Neural cell (in vitro differentiated cells): ENCODE measurements around the gene HOXB5. TPM values are rescaled to one million over a fixed set of nuclear protein-coding genes. Genes with fewer than 3 reads are reported as not detected.

Source experiments
- H2AFZ ChIP-seq: fragments of 200-600, 300-800 bp; sonication (generic), shearing (Covaris generic); 2 replicates; pipeline ENCODE4 v1.6.0; 2014; ENCODE audit warnings: low read depth, mild to moderate bottlenecking, antibody characterized with exemption, low read length, moderate library complexity
- H3F3A ChIP-seq: fragments of 200-600 bp; shearing (Covaris generic); 2 replicates; pipeline ENCODE4 v1.6.1; 2016; ENCODE audit warnings: mild to moderate bottlenecking, moderate library complexity, mixed read lengths, antibody characterized with exemption, low read length; ENCODE audit not compliant: insufficient read depth, poor library complexity, severe bottlenecking
- H3K27ac ChIP-seq: fragments of 200-600, 300-800 bp; sonication (generic), shearing (Covaris generic); 2 replicates; pipeline ENCODE4 v1.5.1; 2014; ENCODE audit warnings: mild to moderate bottlenecking, low read length, moderate library complexity
- H3K27me3 ChIP-seq: fragments of 300-800, 200-600 bp; sonication (generic), shearing (Covaris generic); 2 replicates; pipeline ENCODE4 v1.6.0; 2014; ENCODE audit warnings: mild to moderate bottlenecking, low read depth, low read length, moderate library complexity; ENCODE audit not compliant: insufficient read depth
- H3K36me3 ChIP-seq: fragments of 300-800, 200-600 bp; sonication (generic), shearing (Covaris generic); 2 replicates; pipeline ENCODE4 v1.5.1; 2014; ENCODE audit warnings: mild to moderate bottlenecking, antibody characterized with exemption, low read length, moderate library complexity; ENCODE audit not compliant: insufficient read depth
- H3K4me2 ChIP-seq: fragments of 300-800, 200-600 bp; sonication (generic), shearing (Covaris generic); 2 replicates; pipeline ENCODE4 v1.6.0; 2014; ENCODE audit warnings: mild to moderate bottlenecking, low read length
- H3K4me3 ChIP-seq: fragments of 300-800, 200-600 bp; sonication (generic), shearing (Covaris generic); 2 replicates; pipeline ENCODE4 v1.5.1; 2014; ENCODE audit warnings: mild to moderate bottlenecking, low read length, moderate library complexity
- H3K79me2 ChIP-seq: fragments of 200-600 bp; shearing (Covaris generic); replicated peaks from 2 replicates; pipeline ENCODE4 v1.6.0; 2014; ENCODE audit warnings: mild to moderate bottlenecking, low read length, moderate library complexity; ENCODE audit not compliant: insufficient read depth
- H3K9ac ChIP-seq: fragments of 300-800, 200-600 bp; sonication (generic), shearing (Covaris generic); 2 replicates; pipeline ENCODE4 v1.6.1; 2016; ENCODE audit warnings: mild to moderate bottlenecking, low read length, mixed read lengths
- H3K9me2 ChIP-seq: fragments of 200-600 bp; shearing (Covaris generic); 2 replicates; pipeline ENCODE4 v1.6.1; 2016; ENCODE audit warnings: mild to moderate bottlenecking, low read length, mixed read lengths; ENCODE audit not compliant: insufficient read depth
- H3K9me3 ChIP-seq: fragments of 200-600, 300-800 bp; sonication (generic), shearing (Covaris generic); 2 replicates; pipeline ENCODE4 v1.6.1; 2016; ENCODE audit warnings: mild to moderate bottlenecking, mixed run types, low read length, moderate library complexity, mixed read lengths
- H4K20me1 ChIP-seq: fragments of 200-600 bp; shearing (Covaris generic); 2 replicates; pipeline ENCODE4 v1.6.1; 2016; ENCODE audit warnings: mild to moderate bottlenecking, mixed run types; ENCODE audit not compliant: insufficient read depth
- CTCF ChIP-seq: fragments of 450-650 bp; IDR thresholded peaks from 2 replicates; pipeline ENCODE4 v1.5.1; 2014; ENCODE audit warnings: antibody characterized with exemption, mild to moderate bottlenecking, moderate library complexity; ENCODE audit not compliant: poor library complexity, severe bottlenecking
- EP300 ChIP-seq: fragments of 450-650 bp; conservative IDR thresholded peaks from 2 replicates; pipeline ENCODE4 v1.6.1; 2014; ENCODE audit warnings: antibody characterized with exemption, mild to moderate bottlenecking, moderate library complexity; ENCODE audit not compliant: poor library complexity, severe bottlenecking
- EZH2 ChIP-seq: fragments of 200-600, 300-800 bp; shearing (Covaris generic), sonication (generic); IDR thresholded peaks from 2 replicates; pipeline ENCODE4 v1.6.1; 2014; ENCODE audit warnings: antibody characterized with exemption, low read length, borderline replicate concordance, mild to moderate bottlenecking; ENCODE audit not compliant: insufficient read depth, poor library complexity, severe bottlenecking
- MXI1 ChIP-seq: fragments of 450-650 bp; conservative IDR thresholded peaks from 2 replicates; pipeline ENCODE4 v1.6.1; 2014; ENCODE audit warnings: antibody characterized with exemption, mild to moderate bottlenecking; ENCODE audit not compliant: poor library complexity, severe bottlenecking
- POLR2AphosphoS5 ChIP-seq: IDR thresholded peaks from 2 replicates; pipeline ENCODE4 v1.6.1; 2012
- RAD21 ChIP-seq: fragments of 450-650 bp; conservative IDR thresholded peaks from 2 replicates; pipeline ENCODE4 v1.6.1; 2014; ENCODE audit warnings: antibody characterized with exemption, mild to moderate bottlenecking, moderate library complexity
- REST ChIP-seq: IDR thresholded peaks from 2 replicates; pipeline ENCODE4 v1.6.1; 2012; ENCODE audit warnings: borderline replicate concordance
- SMC3 ChIP-seq: fragments of 450-650 bp; conservative IDR thresholded peaks from 2 replicates; pipeline ENCODE4 v1.6.1; 2014; ENCODE audit warnings: antibody characterized with exemption, mild to moderate bottlenecking, moderate library complexity; ENCODE audit not compliant: poor library complexity
- TAF1 ChIP-seq: IDR thresholded peaks from 2 replicates; pipeline ENCODE4 v1.6.1; 2012; ENCODE audit warnings: low read depth
- polyA plus RNA-seq: library from polyadenylated mRNA; depleted of rRNA; stranded (reverse); fragments of >200 nt; gene quantifications from 2 replicates; pipeline ENCODE4 v1.2.3, GENCODE V29; 2014

The HOXB5 gene
- polyA plus RNA-seq, 1 donor from 2014 or later, result not detected

- no peak overlapping the region for H3K4me2 ChIP-seq
- no peaks in the 10 kb centered on the region for H3K79me2 ChIP-seq
These were observed 34.8 kb downstream of the HOXB5 start for GRCh38 chr17:48558831-48559121.

GRCh38 chr17:48558057-48558830 lies 35.3 kb downstream of the HOXB5 start:
- no peaks in the 10 kb centered on the region for H3K9me3 ChIP-seq
- H3F3A ChIP-seq, result no peaks in the 10 kb centered on the region
- no peaks in the 10 kb centered on the region for H3K9me2 ChIP-seq
- H3K4me3 ChIP-seq, result no peak overlapping the region
- H3K27ac ChIP-seq, result no peak overlapping the region
- H4K20me1 ChIP-seq, result no peaks in the 10 kb centered on the region
- H3K9ac ChIP-seq, result no peak overlapping the region
- H3K27me3 ChIP-seq, result peaks cover 99% of the 10 kb centered on the region
- no peak overlapping the region for H2AFZ ChIP-seq
- no peaks in the 10 kb centered on the region for H3K79me2 ChIP-seq
- no peaks in the 10 kb centered on the region for H3K36me3 ChIP-seq
- H3K4me2 ChIP-seq, result no peak overlapping the region
- no peak for TF ChIP-seq RAD21
- no peak for TF ChIP-seq REST
- no peak for TF ChIP-seq POLR2AphosphoS5
- no peak for TF ChIP-seq SMC3
- TF ChIP-seq MXI1, result no peak
- TF ChIP-seq EZH2, result no peak

More at GRCh38 chr17:48558831-48559121, 34.8 kb downstream of the HOXB5 start:
- Histone ChIP-seq H3K4me3 (no peak overlapping the region), H3K36me3 (no peaks in the 10 kb centered on the region), H3K27ac (no peak overlapping the region), H3F3A (no peaks in the 10 kb centered on the region), H3K9ac (no peak overlapping the region), H4K20me1 (no peaks in the 10 kb centered on the region), H3K9me2 (no peaks in the 10 kb centered on the region), H3K9me3 (no peaks in the 10 kb centered on the region), H3K27me3 (peaks cover 99% of the 10 kb centered on the region), H2AFZ (no peak overlapping the region)
- TF ChIP-seq EP300 (no peak), TAF1 (no peak), CTCF (no peak), SMC3 (no peak), EZH2 (no peak), MXI1 (no peak), POLR2AphosphoS5 (no peak), RAD21 (no peak), REST (no peak)
